Fibroblast of lung (primary cell): ENCODE results near the gene WDR43.

Experiments
- CTCF ChIP-seq, 2 donors: IDR thresholded peaks in 1 of 2; conservative IDR thresholded peaks in 1 of 2; 1 replicate in 1 of 2; 2 replicates in 1 of 2; pipeline ENCODE4 v1.5.1; 2011 to 2012; ENCODE audit warnings: low read length in 2 of 2, control low read depth in 1 of 2, inconsistent platforms in 1 of 2, low read depth in 1 of 2, mild to moderate bottlenecking in 1 of 2
- EZH2 ChIP-seq: IDR thresholded peaks from 2 replicates; pipeline ENCODE4 v1.5.1; 2012; ENCODE audit warnings: low read length, control low read depth, mild to moderate bottlenecking; ENCODE audit errors: missing control alignments

- TF ChIP-seq CTCF (conservative IDR thresholded peaks at IDR 0.05 in 1 of 2, IDR thresholded peaks at IDR 0.05 in 1 of 2; ENCODE audit: low read depth in 1 of 2, low read length in 2 of 2) (no peak), EZH2 (no peak)
Measured at GRCh38 chr2:28909655-28910353, 15.3 kb downstream of the WDR43 start.
